Measurements from ENCODE around the gene CDCA7L. TPM values are rescaled to one million over a fixed set of nuclear protein-coding genes. Genes with fewer than 3 reads are reported as not detected.

The CDCA7L gene
- total and polyA plus RNA-seq, 2 of the 13 experiments (the other 11 are each of a cell fraction or from before 2014, with no cell fraction given), result 2.7 to 4.2 TPM

- H3K79me2 ChIP-seq (ENCODE audit: insufficient read depth, low read length), result no peaks in the 10 kb centered on the region
- no peak overlapping the region for H2AFZ ChIP-seq (ENCODE audit: low read length)
- no peaks in the 10 kb centered on the region for H3K4me1 ChIP-seq (ENCODE audit: insufficient read depth, low read length)
- H4K20me1 ChIP-seq (ENCODE audit: insufficient read depth, low read length), result no peaks in the 10 kb centered on the region
- no peak overlapping the region for H3K4me2 ChIP-seq (ENCODE audit: low read depth, low read length)
- no peak for ATAC-seq
- CTCF ChIA-PET (ENCODE audit: low intra/inter-chr PET ratio, low total read pairs), result no interaction called here
- intact Hi-C loops (cut with micrococcal nuclease; ENCODE audit: unreplicated experiment), result no loop called here
- WGBS (ENCODE audit: low lambda C conversion rate), result 5% methylated on average over 3 of the region's 5 CpGs
- no peaks in the 10 kb centered on the region for H3K9me3 ChIP-seq (ENCODE audit: low read length)
- BruUV-seq (replicated peaks), result no TSS peak
- in situ Hi-C loops (cut with HindIII; ENCODE audit: extremely low pct_ligation_motif_present, low pct_unique_long_range_greater_than_20kb), result no loop called here
- no peak for FAIRE-seq
- no peaks in the 10 kb centered on the region for H3K36me3 ChIP-seq (replicated peaks in 1 of 2; ENCODE audit: control insufficient read depth in 1 of 2, insufficient read depth in 2 of 2, low read length in 2 of 2)
- DNase-seq (ENCODE audit: low spot score), result no peak
- no peak overlapping the region for H3K9ac ChIP-seq (ENCODE audit: insufficient read depth, low read depth, low read length)
- H3K4me3 ChIP-seq (replicated peaks in 1 of 3; ENCODE audit: insufficient read depth in 1 of 3, low read depth in 2 of 3, low read length in 3 of 3), result no peak overlapping the region
- H3K27ac ChIP-seq (ENCODE audit: extremely low read length, insufficient read depth, low read length), result no peak overlapping the region
- TF ChIP-seq LRRFIP1 (CRISPR knock-in tag; conservative IDR thresholded peaks at IDR 0.05) (no peak), ZNF652 (CRISPR knock-in tag; IDR thresholded peaks at IDR 0.05; ENCODE audit: borderline replicate concordance, low read depth) (no peak), ZNF280D (CRISPR knock-in tag; IDR thresholded peaks at IDR 0.05) (no peak)
- H3K27me3 ChIP-seq (ENCODE audit: control insufficient read depth in 1 of 2, insufficient read depth in 2 of 2, low read length in 2 of 2), result peaks cover 0 to 7% of the 10 kb centered on the region in 2 experiments; a peak in 2 of 5 replicates
- POLR2A ChIA-PET, result no interaction called here
These were observed 26.7 kb upstream of the CDCA7L start for GRCh38 chr7:21972397-21972784.
